ENCODE measurements around the gene NSG2.
A peak's percentile ranks its signal among the peaks of the same experiment; 100 is the strongest.

Gene NSG2

GRCh38 chr5:174045470-174046025 lies at the start of gene NSG2:
TSS of gene NSG2 (plus strand) at chr5:174045706. CDS start at chr5:174046756, 1,050 bp downstream.
- peak; percentile 48 for DNase-seq

DNA sequence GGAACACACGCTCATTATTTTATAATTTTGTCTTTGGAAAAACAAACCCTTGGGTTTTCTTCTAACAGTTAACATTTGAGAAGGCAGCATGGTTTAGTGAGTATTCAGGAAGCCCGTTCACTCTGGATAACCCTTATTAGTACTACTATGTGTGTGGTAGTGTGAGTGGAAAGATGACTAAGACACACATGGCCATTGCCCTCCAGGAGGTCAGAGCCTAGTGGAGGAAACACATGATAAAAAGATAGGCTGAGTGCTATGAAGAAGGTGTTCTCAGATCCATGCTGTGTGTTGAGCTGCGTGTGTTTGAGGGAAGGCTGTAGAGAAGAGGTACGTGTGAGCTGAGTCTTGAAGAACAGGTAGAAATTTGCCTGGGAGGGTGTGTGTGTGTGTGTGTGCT lies 48.2 kb upstream of the NSG2 start:
- DNase-seq = no peak

GRCh38 chr5:173998531-173998930 lies 47.0 kb upstream of the NSG2 start:
- DNase-seq = no peak

GRCh38 chr5:174000076-174000475 lies 45.4 kb upstream of the NSG2 start:
- DNase-seq = no peak

DNA sequence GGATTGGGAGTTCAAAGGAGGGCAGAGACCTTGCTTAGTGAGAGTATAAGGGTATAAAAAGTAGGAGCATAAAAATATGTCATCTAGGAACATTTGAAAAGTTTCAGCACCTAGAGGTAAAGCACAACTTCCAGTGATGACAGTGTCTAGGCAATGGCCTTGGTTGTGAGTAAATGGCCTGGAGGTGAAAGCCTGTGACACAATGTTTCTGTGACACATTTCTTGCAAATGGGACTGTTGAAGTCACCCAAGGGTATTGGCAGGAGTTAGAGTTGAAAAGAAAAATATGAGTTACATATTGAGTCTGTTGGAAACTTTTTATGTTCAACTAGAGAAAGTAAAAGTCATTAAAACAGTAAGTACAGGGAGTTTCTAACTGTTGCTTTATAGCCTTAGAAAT lies 41.7 kb upstream of the NSG2 start:
- no peak for DNase-seq

DNA sequence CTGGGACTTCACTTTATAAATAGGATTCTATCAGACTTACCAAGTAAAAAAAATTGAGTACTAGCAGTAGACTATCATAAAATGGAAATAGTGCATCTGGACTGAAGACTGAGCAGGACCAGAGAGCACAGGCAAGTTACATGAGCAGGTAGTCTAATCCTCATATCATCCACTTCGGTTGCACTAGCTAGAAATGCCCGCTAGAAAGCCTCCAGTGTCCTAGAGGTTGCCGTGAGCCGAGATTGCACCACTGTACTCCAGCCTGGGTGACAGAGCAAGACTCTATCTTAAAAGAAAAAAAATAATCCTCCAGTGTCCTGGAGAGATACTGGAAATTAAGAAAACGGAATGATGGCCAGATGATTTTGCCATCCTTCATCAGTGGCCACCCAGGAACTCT lies 36.6 kb upstream of the NSG2 start:
- DNase-seq = no peak

GRCh38 chr5:174010365-174010764 lies 35.1 kb upstream of the NSG2 start:
- DNase-seq = no peak

- DNase-seq = no peak
Observed at GRCh38 chr5:174011441-174011840, 34.1 kb upstream of the NSG2 start.

GRCh38 chr5:174020069-174020927 lies 25.2 kb upstream of the NSG2 start:
- DNase-seq = peak; percentile 40

DNA sequence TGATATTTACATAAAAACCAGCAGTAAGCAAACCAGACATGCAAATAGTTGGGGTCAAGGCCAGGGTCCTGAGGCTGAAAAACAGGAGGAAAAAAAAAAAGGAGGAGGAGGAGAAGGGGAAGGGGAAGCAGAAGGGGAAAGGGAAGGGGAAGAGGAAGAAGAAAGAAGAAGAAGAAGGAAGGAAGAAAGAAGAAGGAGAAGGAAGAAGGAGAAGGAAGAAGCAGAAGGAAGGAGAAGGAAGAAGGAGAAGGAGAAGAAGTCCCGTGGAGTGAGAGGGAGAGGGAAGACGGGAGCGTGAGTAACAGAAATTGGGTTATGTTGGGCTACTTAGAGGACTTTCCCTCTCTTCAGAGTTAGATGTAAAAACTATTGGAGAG lies 24.6 kb upstream of the NSG2 start:
- no peak for DNase-seq

GRCh38 chr5:174022384-174023095 lies 23.0 kb upstream of the NSG2 start:
- no peak for DNase-seq

GRCh38 chr5:174030286-174030685 lies 15.2 kb upstream of the NSG2 start:
- DNase-seq = no peak

DNA sequence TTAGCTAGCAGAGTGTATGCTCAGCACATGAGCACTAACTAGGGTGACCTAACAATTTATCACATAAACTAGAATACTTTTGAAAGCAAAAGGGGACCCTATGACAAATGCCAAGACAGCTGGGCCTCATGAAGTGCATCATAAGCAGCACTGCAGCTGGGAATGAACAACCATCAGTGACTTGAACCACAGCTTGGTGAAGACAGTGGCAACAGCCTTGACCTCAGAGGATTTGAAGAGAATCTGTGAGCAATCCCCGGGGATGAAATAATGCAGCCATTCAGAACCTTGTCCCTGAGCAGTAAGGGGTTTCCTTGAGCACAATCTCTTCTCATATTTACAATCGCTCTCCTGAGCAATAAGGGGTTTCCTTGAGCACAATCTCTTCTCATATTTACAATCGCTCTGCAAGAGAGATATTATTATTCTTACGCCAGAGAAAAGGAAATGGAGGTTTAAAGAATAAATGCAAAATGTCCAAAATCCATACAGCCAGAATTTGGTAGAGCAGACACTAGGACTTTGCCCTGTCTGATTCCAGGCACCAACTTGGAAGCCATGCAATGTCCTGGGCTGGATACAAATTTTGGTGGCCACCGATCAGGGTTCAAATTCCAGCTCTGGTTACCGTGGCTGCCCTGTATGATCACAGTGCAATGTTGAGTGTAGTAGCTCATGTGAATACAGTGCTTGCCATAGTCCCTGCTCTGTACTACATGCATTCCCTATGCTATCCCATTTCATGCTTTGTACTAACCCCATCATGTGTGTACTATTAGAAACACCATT lies 846 bp upstream of the NSG2 start:
- no peak for DNase-seq

DNA sequence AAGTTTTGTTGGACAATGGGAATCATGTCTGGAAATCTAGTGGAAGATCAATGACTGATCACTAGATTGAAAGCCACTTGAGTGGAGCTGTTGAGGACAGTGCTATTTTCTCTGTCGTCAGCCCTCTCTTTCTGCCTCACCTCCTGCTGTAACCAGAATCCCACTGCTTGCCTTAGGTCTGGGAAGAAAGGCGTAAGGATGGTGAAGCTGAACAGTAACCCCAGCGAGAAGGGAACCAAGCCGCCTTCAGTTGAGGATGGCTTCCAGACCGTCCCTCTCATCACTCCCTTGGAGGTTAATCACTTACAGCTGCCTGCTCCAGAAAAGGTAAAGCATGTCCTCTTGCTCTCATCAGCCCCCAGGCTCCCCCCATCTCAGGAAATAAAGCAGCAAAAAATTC lies 1.1 kb downstream of the NSG2 start:
- DNase-seq = no peak

GRCh38 chr5:174047472-174048099 lies 2.1 kb downstream of the NSG2 start:
- DNase-seq = no peak

DNA sequence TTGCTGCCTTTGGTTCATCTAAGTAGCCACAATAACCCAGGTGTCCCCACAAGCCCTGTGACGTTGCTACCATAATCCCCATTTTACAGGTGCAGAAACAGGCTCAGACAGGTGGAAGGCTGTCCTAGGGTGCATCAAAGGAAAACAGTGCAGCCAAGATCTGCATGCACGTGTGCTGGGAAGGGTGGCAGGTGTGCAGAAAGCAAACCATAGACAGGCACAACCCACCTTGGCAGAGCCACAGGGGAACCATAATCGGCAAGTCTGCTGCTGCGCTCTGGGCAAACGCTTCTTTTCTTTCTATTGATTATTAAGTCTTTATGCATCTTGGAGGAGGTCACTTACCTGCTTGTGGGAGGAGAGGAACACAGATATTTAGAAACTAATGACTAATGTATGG lies 7.1 kb downstream of the NSG2 start:
- no peak for DNase-seq

DNA sequence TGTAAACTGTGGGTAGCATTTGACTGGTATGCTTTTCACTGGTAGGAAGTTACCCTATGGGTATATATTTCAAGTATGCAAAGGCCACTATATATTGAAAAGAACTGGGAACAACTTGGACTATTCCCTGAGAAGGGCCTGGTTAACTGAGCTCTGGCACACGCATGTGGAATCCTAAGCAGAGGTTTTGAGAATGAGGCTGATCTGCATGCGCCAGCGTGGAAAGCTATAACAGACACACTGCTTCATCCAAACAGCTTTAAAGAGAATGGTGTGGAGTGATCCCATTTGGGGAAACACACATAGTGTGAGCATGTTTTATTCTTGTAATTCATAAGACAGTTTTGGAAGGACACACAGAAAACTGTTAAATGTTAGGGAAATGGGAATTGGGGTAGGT lies 8.4 kb downstream of the NSG2 start:
- no peak for DNase-seq

DNA sequence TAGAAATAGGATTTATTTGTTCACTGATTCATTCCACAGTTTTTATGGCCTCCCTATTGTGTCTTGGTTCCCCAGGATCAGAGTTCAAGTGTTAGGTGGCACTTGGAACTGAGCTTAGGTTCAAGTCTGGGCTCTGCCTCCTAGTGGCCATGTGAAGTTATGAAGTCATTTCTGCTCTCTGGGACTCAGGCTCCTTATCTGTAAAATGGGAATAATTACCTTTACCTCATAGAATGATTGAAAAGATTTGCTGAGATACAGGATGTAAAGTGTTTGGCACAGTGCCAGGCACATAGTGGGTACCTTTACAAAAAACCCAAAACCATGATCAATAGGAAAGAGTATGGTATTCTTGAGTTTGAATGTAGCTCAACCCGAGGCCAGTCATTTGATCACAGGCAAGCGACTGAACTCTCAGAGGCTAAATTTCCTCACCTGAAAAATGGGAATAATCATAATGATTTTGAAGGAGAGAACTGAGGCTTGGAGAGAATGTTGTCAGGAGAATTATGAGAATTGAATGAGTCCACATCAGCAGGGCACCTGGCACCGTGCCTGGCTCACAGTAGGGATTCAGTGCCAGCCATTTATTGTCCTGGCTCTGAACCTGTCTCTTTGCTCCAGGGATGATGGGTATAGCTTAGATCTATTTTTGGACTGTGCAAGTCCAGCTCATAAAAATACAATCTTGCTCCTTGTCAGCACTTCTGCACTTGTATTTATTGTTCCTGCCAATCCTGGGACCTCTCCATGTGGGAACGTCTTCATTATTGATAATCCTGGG lies 10.8 kb downstream of the NSG2 start:
- no peak for DNase-seq

DNA sequence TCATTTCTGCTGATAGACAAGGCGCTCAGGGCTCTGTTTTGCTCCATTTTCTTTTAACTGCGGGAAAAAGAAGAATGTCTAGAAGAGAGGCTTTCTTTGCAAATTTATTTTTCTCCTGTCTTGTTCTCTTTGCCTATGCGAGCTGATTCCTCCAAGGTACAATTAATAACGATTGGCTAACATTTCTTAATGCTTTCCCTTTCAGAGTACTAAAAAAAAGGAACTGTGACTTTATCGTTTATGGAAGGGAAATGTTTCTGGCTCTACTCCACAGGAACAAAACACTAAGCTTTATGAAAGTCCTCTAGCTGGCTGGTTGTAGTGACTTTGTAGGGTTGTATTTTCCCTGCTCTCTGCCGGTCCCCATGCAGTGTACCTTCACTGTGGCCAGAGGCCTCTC lies 11.7 kb downstream of the NSG2 start:
- no peak for DNase-seq

- DNase-seq = no peak
Observed at GRCh38 chr5:174058433-174059122, 13.1 kb downstream of the NSG2 start.

DNA sequence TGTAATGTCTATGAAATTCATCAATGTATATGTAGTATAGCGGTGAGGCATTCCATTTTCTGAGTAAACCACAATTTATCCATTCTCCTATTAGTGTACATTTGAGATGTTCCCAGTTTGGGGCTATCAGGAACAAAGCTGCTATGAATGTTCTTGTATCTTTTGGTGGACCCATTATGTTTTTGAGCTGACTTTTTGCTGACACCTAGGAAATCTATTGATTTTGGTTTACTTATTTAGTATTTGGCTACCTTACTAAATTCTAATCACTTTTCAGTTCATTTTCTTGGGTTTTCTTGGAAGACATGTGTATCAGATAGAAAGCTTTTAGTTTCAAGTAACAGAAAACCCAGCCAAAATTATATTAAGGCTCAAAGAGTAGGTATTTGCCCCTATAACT lies 13.7 kb downstream of the NSG2 start:
- DNase-seq = no peak
